ENCODE measurements around the gene TMEM18.

- TF ChIP-seq YY1 (IDR thresholded peaks at IDR 0.05; ENCODE audit: insufficient read depth, insufficient read length), result no peak
- no peak for TF ChIP-seq SUZ12 (IDR thresholded peaks at IDR 0.05; ENCODE audit: extremely low read depth, insufficient read depth, insufficient read length)
Observed at GRCh38 chr2:635687-636621, 41.3 kb downstream of the TMEM18 start.

Data from NT2/D1 (cell line).